GM21381 (cell line): ENCODE measurements around the gene PLA2G7.

ENCODE experiments used
- ATAC-seq: cut with Tn5 transposase; IDR thresholded peaks from one replicate; pipeline ENCODE4 v1.9.1; 2021; ENCODE audit warnings: mild to moderate bottlenecking, moderate library complexity; ENCODE audit not compliant: unreplicated experiment

The PLA2G7 gene

GRCh38 chr6:46690141-46690755, 44.9 kb downstream of the PLA2G7 start:
- no peak for ATAC-seq

DNA sequence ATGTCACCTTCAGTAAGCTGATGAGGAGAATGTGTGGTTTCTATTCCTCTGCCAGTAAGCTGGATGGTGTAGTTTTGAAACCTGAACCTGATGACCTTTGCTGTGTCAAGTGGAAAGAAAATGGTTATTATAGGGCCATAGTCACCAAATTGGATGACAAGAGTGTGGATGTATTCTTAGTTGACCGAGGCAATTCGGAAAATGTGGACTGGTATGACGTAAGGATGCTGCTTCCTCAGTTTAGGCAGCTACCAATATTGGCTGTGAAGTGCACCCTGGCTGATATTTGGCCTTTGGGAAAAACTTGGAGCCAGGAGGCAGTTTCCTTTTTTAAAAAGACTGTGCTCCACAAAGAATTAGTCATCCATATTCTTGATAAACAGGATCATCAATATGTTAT, 45.5 kb downstream of the PLA2G7 start:
- ATAC-seq: no peak

- ATAC-seq: no peak
Measured at GRCh38 chr6:46688966-46689335, 46.2 kb downstream of the PLA2G7 start.

DNA sequence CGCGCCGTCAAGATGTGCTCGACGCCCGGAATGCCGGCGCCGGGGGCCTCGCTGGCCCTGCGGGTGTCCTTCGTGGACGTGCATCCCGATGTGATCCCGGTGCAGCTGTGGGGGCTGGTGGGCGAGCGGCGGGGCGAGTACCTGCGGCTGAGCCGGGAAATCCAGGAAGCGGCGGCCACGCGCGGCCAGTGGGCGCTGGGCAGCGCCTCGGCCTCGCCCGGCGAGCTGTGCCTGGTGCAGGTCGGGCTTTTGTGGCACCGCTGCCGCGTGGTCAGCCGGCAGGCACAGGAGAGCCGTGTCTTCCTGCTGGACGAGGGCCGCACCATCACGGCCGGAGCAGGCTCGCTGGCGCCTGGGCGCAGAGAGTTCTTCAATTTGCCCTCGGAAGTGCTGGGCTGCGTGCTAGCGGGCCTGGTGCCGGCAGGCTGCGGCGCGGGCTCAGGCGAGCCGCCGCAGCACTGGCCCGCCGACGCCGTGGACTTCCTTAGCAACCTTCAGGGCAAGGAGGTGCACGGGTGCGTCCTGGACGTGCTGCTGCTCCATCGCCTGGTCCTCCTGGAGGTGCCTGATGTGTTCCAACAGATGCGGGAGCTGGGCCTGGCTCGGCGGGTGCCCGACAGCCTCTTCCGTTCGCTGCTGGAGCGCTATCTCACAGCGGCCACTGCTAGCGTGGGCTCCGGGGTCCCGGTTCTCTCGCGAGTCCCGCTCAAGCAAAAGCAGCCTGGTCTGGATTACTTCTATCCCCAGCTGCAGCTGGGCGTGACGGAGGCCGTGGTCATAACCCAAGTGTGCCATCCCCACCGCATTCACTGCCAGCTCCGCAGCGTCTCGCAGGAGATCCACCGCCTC, 46.8 kb downstream of the PLA2G7 start:
- no peak for ATAC-seq

- no peak for ATAC-seq
Measured at GRCh38 chr6:46687619-46688097, 47.5 kb downstream of the PLA2G7 start, which contains the start of gene TDRD6. Gene TDRD6 (plus strand): TSS chr6:46687885. CDS start chr6:46688129, 244 bp downstream.

GRCh38 chr6:46684771-46685170, 50.4 kb downstream of the PLA2G7 start:
- ATAC-seq: no peak

DNA sequence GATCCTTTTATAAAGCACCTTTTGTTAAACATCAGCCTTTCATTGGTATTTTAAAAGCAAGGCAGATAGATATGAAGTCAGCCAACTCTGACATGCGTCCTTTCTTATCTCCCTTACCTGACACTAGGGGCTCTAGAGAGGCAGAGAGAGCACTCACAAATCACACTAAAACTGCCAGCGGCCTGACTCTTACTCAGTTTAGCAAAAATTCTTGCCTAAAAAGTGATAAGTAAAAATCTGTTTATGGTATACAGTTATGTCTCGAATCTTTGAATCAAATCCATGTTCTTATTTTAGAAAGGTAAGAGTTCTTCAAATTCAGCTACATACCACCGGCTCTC, 57.9 kb downstream of the PLA2G7 start:
- no peak for ATAC-seq

- no peak for ATAC-seq
Measured at GRCh38 chr6:46676604-46677313, 58.4 kb downstream of the PLA2G7 start.

GRCh38 chr6:46674410-46674809, 60.8 kb downstream of the PLA2G7 start:
- ATAC-seq: no peak

- ATAC-seq: no peak
Measured at GRCh38 chr6:46667377-46667776, 67.8 kb downstream of the PLA2G7 start.

GRCh38 chr6:46661483-46661882, 73.7 kb downstream of the PLA2G7 start:
- no peak for ATAC-seq

GRCh38 chr6:46657642-46658041, 77.5 kb downstream of the PLA2G7 start:
- ATAC-seq: no peak

GRCh38 chr6:46655803-46656202, 79.4 kb downstream of the PLA2G7 start:
- ATAC-seq: no peak
